Smooth muscle cell (in vitro differentiated cells): ENCODE measurements around the gene RBM45. TPM values are rescaled to one million over a fixed set of nuclear protein-coding genes. Genes with fewer than 3 reads are reported as not detected.

Source experiments
- DNase-seq: peaks from one replicate; lab custom pipeline; 2025; ENCODE audit not compliant: unreplicated experiment; lab: John Stamatoyannopoulos, UW
- H2AFZ ChIP-seq: fragments of 200-600 bp; sonication (generic); 2 replicates; pipeline ENCODE4 v1.6.0; 2016; ENCODE audit warnings: antibody characterized with exemption, low read depth, mild to moderate bottlenecking
- H3F3A ChIP-seq: fragments of 200-600 bp; sonication (generic); 2 replicates; pipeline ENCODE4 v1.6.0; 2017; ENCODE audit warnings: antibody characterized with exemption, low read depth
- H3K27ac ChIP-seq: fragments of 200-600 bp; sonication (generic); 2 replicates; pipeline ENCODE4 v1.5.1; 2016; ENCODE audit warnings: low read depth, mild to moderate bottlenecking
- H3K27me3 ChIP-seq: fragments of 200-600 bp; sonication (generic); 2 replicates; pipeline ENCODE4 v1.6.1; 2016; ENCODE audit warnings: low read depth, mild to moderate bottlenecking
- H3K36me3 ChIP-seq: fragments of 200-600 bp; sonication (generic); 2 replicates; pipeline ENCODE4 v1.5.1; 2016; ENCODE audit warnings: low read depth
- H3K4me1 ChIP-seq: fragments of 200-600 bp; sonication (generic); 2 replicates; pipeline ENCODE4 v1.5.1; 2016; ENCODE audit warnings: low read depth
- H3K4me2 ChIP-seq: fragments of 200-600 bp; sonication (generic); 2 replicates; pipeline ENCODE4 v1.6.0; 2016; ENCODE audit warnings: mild to moderate bottlenecking
- H3K4me3 ChIP-seq: fragments of 200-600 bp; sonication (generic); 2 replicates; pipeline ENCODE4 v1.5.1; 2016; ENCODE audit warnings: mild to moderate bottlenecking
- H3K79me2 ChIP-seq: fragments of 200-600 bp; sonication (generic); 2 replicates; pipeline ENCODE4 v1.6.0; 2016; ENCODE audit warnings: low read depth, mild to moderate bottlenecking
- H3K9ac ChIP-seq: fragments of 200-600 bp; sonication (generic); 2 replicates; pipeline ENCODE4 v1.6.0; 2016; ENCODE audit warnings: low read depth
- H3K9me3 ChIP-seq: fragments of 200-600 bp; sonication (generic); replicated peaks from 2 replicates; pipeline ENCODE4 v1.5.1; 2016; ENCODE audit warnings: low read depth
- H4K20me1 ChIP-seq: fragments of 200-600 bp; sonication (generic); 2 replicates; pipeline ENCODE4 v1.6.0; 2016; ENCODE audit warnings: low read depth
- CTCF ChIP-seq: fragments of 200-600 bp; sonication (generic); IDR thresholded peaks from 2 replicates; pipeline ENCODE4 v1.5.1; 2017; ENCODE audit warnings: borderline replicate concordance, mild to moderate bottlenecking, antibody characterized with exemption; ENCODE audit not compliant: insufficient read depth, poor library complexity, severe bottlenecking
- WGBS: methylation state at CpG from one replicate; pipeline ENCODE4 v1.1.7; 2016; ENCODE audit warnings: low lambda C conversion rate; 5-methylcytosine and 5-hydroxymethylcytosine counted together
- polyA plus RNA-seq: library from polyadenylated mRNA; unstranded; fragments of >200 nt; fragmentation: Nextera tagmentation; extraction: Ambion mirVana; gene quantifications from 2 replicates; pipeline ENCODE4 v1.2.1, GENCODE V29; 2016
- total RNA-seq: library from RNA; depleted of rRNA; stranded (reverse); fragments of >200 nt; gene quantifications from 2 replicates; pipeline ENCODE4 v1.2.3, GENCODE V29; 2014

Gene RBM45
- total and polyA plus RNA-seq, 2 experiments from 2014 or later = 10.2 to 12.5 TPM

- 87% methylated on average over 3 of the region's 3 CpGs for WGBS
- Histone ChIP-seq H3K79me2 (no peaks in the 10 kb centered on the region), H3K4me3 (no peak overlapping the region)
Observed at GRCh38 chr2:178084273-178084672, 28.0 kb upstream of the RBM45 start.

GRCh38 chr2:178088774-178089270 lies 23.4 kb upstream of the RBM45 start:
- Histone ChIP-seq H3K4me3 (no peak overlapping the region), H3K4me2 (no peak overlapping the region), H3K9me3 (no peaks in the 10 kb centered on the region), H2AFZ (no peak overlapping the region), H3K79me2 (no peaks in the 10 kb centered on the region), H3K27ac (no peak overlapping the region), H4K20me1 (no peaks in the 10 kb centered on the region), H3F3A (no peaks in the 10 kb centered on the region), H3K36me3 (no peaks in the 10 kb centered on the region), H3K4me1 (no peaks in the 10 kb centered on the region), H3K27me3 (no peaks in the 10 kb centered on the region), H3K9ac (no peak overlapping the region)
- DNase-seq = no peak
- no peak for TF ChIP-seq CTCF
- WGBS = 76% methylated on average over 6 of the region's 6 CpGs

More at GRCh38 chr2:178084273-178084672, 28.0 kb upstream of the RBM45 start:
- H3K9me3 ChIP-seq = no peaks in the 10 kb centered on the region
- H3K4me1 ChIP-seq = no peaks in the 10 kb centered on the region
- no peak overlapping the region for H3K9ac ChIP-seq
- no peaks in the 10 kb centered on the region for H3K36me3 ChIP-seq
- H2AFZ ChIP-seq = no peak overlapping the region
- no peak overlapping the region for H3K27ac ChIP-seq
- H4K20me1 ChIP-seq = no peaks in the 10 kb centered on the region
- no peaks in the 10 kb centered on the region for H3K27me3 ChIP-seq
- no peaks in the 10 kb centered on the region for H3F3A ChIP-seq
- no peak for TF ChIP-seq CTCF
- H3K4me2 ChIP-seq = no peak overlapping the region
- no peak for DNase-seq

- Histone ChIP-seq H3K27me3 (no peaks in the 10 kb centered on the region), H3K4me1 (no peaks in the 10 kb centered on the region), H4K20me1 (no peaks in the 10 kb centered on the region), H3K79me2 (no peaks in the 10 kb centered on the region), H3K4me3 (no peak overlapping the region), H3K9me3 (no peaks in the 10 kb centered on the region), H3K27ac (no peak overlapping the region), H3F3A (no peaks in the 10 kb centered on the region), H3K9ac (no peak overlapping the region), H2AFZ (no peak overlapping the region), H3K4me2 (no peak overlapping the region), H3K36me3 (no peaks in the 10 kb centered on the region)
- no peak for DNase-seq
- TF ChIP-seq CTCF = no peak
Observed at GRCh38 chr2:178093471-178093870, 18.8 kb upstream of the RBM45 start.

GRCh38 chr2:178101321-178102079 lies 10.7 kb upstream of the RBM45 start:
- Histone ChIP-seq H4K20me1 (no peaks in the 10 kb centered on the region), H3K9ac (no peak overlapping the region), H3K4me1 (no peaks in the 10 kb centered on the region), H3K79me2 (no peaks in the 10 kb centered on the region), H3K27ac (no peak overlapping the region), H3K4me2 (no peak overlapping the region), H3K36me3 (no peaks in the 10 kb centered on the region), H3K4me3 (no peak overlapping the region), H3K27me3 (no peaks in the 10 kb centered on the region), H2AFZ (no peak overlapping the region), H3K9me3 (no peaks in the 10 kb centered on the region), H3F3A (no peaks in the 10 kb centered on the region)
- no peak for DNase-seq
- TF ChIP-seq CTCF = no peak
- WGBS = 92% methylated on average over 3 of the region's 3 CpGs
